MM.1S (cell line): ENCODE data around the gene LPCAT1.

Experiments used
- CTCF ChIP-seq: fragments of 300-600 bp; sonication (generic); IDR thresholded peaks from 2 replicates; pipeline ENCODE4 v1.5.1; 2016; ENCODE audit warnings: antibody characterized with exemption, low read length, mixed read lengths
- EZH2 ChIP-seq: fragments of 300-600 bp; sonication (generic); optimal IDR thresholded peaks from 2 replicates; pipeline ENCODE3; 2017; ENCODE audit warnings: low read depth, mild to moderate bottlenecking, antibody characterized with exemption, low read length, mixed read lengths
- EZH2phosphoT487 ChIP-seq: fragments of 300-600 bp; sonication (generic); IDR thresholded peaks from 2 replicates; pipeline ENCODE4 v1.6.1; 2018; ENCODE audit warnings: antibody characterized with exemption, low read length

GRCh38 chr5:1463326-1464095, 60.2 kb downstream of the LPCAT1 start:
- TF ChIP-seq CTCF (no peak), EZH2 (no peak), EZH2phosphoT487 (no peak)
